ENCODE results near the gene SLC32A1. TPM values are rescaled to one million over a fixed set of nuclear protein-coding genes. Genes with fewer than 3 reads are reported as not detected.
A peak's percentile ranks its signal among the peaks of the same experiment; 100 is the strongest.

Gene SLC32A1
- total and polyA plus RNA-seq, 2 of the 13 experiments (the other 11 are each of a cell fraction or from before 2014, with no cell fraction given): not detected

- no peak for TF ChIP-seq ZNF407 (CRISPR knock-in tag; IDR thresholded peaks at IDR 0.05; ENCODE audit: not compliant biosample characterization)
- no peak for TF ChIP-seq NCOR1 (IDR thresholded peaks at IDR 0.05; ENCODE audit: borderline replicate concordance, low read length)
- TF ChIP-seq KDM1A (CRISPR knock-in tag; IDR thresholded peaks at IDR 0.05): no peak
- TF ChIP-seq MIXL1 (CRISPR knock-in tag; IDR thresholded peaks at IDR 0.05): peak; percentile 99
- TF ChIP-seq ZMAT3 (CRISPR knock-in tag; conservative IDR thresholded peaks at IDR 0.05): peak; percentile 87
- TF ChIP-seq IKZF1 (IDR thresholded peaks at IDR 0.05): no peak
- no peak for TF ChIP-seq NFIB (CRISPR knock-in tag; IDR thresholded peaks at IDR 0.05; ENCODE audit: borderline replicate concordance)
- TF ChIP-seq ZNF33B (CRISPR knock-in tag; IDR thresholded peaks at IDR 0.05): no peak
- no peak for TF ChIP-seq PHF21A (CRISPR knock-in tag; IDR thresholded peaks at IDR 0.05)
- peak; percentile 80; the same call in 1 of the 2 replicates for TF ChIP-seq ZBTB21 (CRISPR knock-in tag; IDR thresholded peaks at IDR 0.05)
- 0 out of 2 replicates have a peak, but pooled peaks have one; percentile 65 for TF ChIP-seq ZNF724P (CRISPR knock-in tag; IDR thresholded peaks at IDR 0.05; ENCODE audit: borderline replicate concordance)
- peak; percentile 91; the same call in 1 of the 2 replicates for TF ChIP-seq ZNF124 (CRISPR knock-in tag; IDR thresholded peaks at IDR 0.05)
- TF ChIP-seq ZKSCAN8 (CRISPR knock-in tag; IDR thresholded peaks at IDR 0.05; ENCODE audit: borderline replicate concordance): 0 out of 2 replicates have a peak, but pooled peaks have one; percentile 72
- no peak for TF ChIP-seq HNRNPH1 (optimal IDR thresholded peaks at IDR 0.05; ENCODE audit: low read depth, low read length)
- TF ChIP-seq ZNF18 (CRISPR knock-in tag; IDR thresholded peaks at IDR 0.05; ENCODE audit: insufficient replicate concordance): peak; percentile 77
- peak; percentile 79; the same call in 1 of the 2 replicates for TF ChIP-seq MXD4 (CRISPR knock-in tag; IDR thresholded peaks at IDR 0.05)
- TF ChIP-seq CBX5 (CRISPR knock-in tag; IDR thresholded peaks at IDR 0.05; ENCODE audit: borderline replicate concordance): peak; percentile 44; the same call in 1 of the 2 replicates
Observed at GRCh38 chr20:38692436-38693411, 31.6 kb upstream of the SLC32A1 start (continued).
